Uterus (tissue), 4 donors: ENCODE results near the gene ATP2A2. TPM values are rescaled to one million over a fixed set of nuclear protein-coding genes. Genes with fewer than 3 reads are reported as not detected.
"Not testable (repeated sequence)": the region's sequence is repeated elsewhere in the genome, so short reads cannot be mapped to it uniquely, and the experiment has no call there.

ENCODE experiments used
- DNase-seq, 2 donors: peaks; one replicate each; pipeline ENCODE4 v3.0.0-alpha.2; 2019 to 2020
- H3K27ac ChIP-seq, 2 donors: fragments of 200-600 bp; sonication (generic); 1 replicate in 1 of 2; 2 replicates in 1 of 2; pipeline ENCODE4 v1.5.1; 2016 to 2018
- H3K27me3 ChIP-seq, 2 donors: fragments of 200-600 bp; sonication (generic); one replicate each; pipeline ENCODE4 v1.5.1; 2018 to 2019; ENCODE audit warnings: control low read depth in 1 of 2
- H3K36me3 ChIP-seq, 2 donors: fragments of 200-600 bp; sonication (generic); one replicate each; pipeline ENCODE4 v1.5.1; 2019; ENCODE audit warnings: control low read depth in 1 of 2
- H3K4me1 ChIP-seq, 2 donors: fragments of 200-600 bp; sonication (generic); one replicate each; pipeline ENCODE4 v1.5.1; 2018 to 2019; ENCODE audit warnings: control low read depth in 1 of 2
- H3K4me3 ChIP-seq, 2 donors: fragments of 200-600 bp; sonication (generic); 1 replicate in 1 of 2; 2 replicates in 1 of 2; pipeline ENCODE4 v1.5.1; 2018 to 2019; ENCODE audit warnings: mild to moderate bottlenecking in 1 of 2
- H3K9me3 ChIP-seq, 2 donors: fragments of 200-600 bp; sonication (generic); one replicate each; pipeline ENCODE4 v1.5.1; 2019; ENCODE audit warnings: control low read depth in 1 of 2
- POLR2A ChIP-seq, 2 donors: fragments of 450-650 bp; IDR thresholded peaks; one replicate each; pipeline ENCODE4 v1.6.1; 2016; ENCODE audit warnings: antibody characterized with exemption in 2 of 2, mild to moderate bottlenecking in 1 of 2, moderate library complexity in 1 of 2
- intact Hi-C: fragments of 100-400 bp; cut with DNase I; formaldehyde crosslinking; loops from one replicate; pipeline ENCODE4 v1.15.1; 2023; ENCODE audit warnings: low total_unique reads
- total RNA-seq, 4 donors: library from RNA; depleted of rRNA in 3 of 4; stranded (reverse); fragments of >200 nt in 3 of 4; gene quantifications; one replicate each; pipeline versions ENCODE4 v1.1.0 to v1.2.4, GENCODE V29; 2014 to 2023
- TF ChIP-seq, protein P1 (sequence below), 4 experiments: fragments of 200-600 bp in 2 of 4; fragments of 450-650 bp in 2 of 4; sonication (generic) in 2 of 4; IDR thresholded peaks; one replicate each; pipeline ENCODE4 v1.5.1; 2016 to 2019; ENCODE audit warnings: antibody characterized with exemption in 4 of 4, mild to moderate bottlenecking in 2 of 4, moderate library complexity in 1 of 4
- donor health status: DM: yes; HTN: yes; CAD: no.

Gene ATP2A2
- total RNA-seq, 4 donors from 2014 or later, result 61.5 to 173 (median 97.9) TPM

DNA sequence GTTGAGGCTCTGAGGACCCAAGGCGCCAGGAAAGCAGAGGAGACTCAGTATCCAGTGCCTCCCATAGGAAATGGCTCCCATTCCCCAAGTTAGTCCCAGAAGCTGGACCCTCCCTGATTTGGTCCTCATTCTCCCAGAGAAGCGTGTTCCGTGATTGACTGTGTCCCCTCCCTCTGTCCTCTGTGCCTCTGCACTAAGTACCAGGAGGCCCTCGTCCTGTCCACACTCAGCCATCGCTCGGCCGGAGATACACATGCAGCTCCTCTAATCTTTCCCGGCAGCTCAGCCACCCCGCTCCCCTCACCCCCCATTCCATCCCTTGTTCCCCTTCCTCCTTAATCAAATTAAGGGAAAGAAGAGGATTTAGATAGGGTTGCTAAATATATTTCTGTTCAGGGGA lies 28.3 kb upstream of the ATP2A2 start:
- DNase-seq, result no peak
- H3K27me3 ChIP-seq, result no peaks in the 10 kb centered on the region
- intact Hi-C loops, result no loop called here
- H3K4me1 ChIP-seq, result no peaks in the 10 kb centered on the region
- TF ChIP-seq, protein P1, sequence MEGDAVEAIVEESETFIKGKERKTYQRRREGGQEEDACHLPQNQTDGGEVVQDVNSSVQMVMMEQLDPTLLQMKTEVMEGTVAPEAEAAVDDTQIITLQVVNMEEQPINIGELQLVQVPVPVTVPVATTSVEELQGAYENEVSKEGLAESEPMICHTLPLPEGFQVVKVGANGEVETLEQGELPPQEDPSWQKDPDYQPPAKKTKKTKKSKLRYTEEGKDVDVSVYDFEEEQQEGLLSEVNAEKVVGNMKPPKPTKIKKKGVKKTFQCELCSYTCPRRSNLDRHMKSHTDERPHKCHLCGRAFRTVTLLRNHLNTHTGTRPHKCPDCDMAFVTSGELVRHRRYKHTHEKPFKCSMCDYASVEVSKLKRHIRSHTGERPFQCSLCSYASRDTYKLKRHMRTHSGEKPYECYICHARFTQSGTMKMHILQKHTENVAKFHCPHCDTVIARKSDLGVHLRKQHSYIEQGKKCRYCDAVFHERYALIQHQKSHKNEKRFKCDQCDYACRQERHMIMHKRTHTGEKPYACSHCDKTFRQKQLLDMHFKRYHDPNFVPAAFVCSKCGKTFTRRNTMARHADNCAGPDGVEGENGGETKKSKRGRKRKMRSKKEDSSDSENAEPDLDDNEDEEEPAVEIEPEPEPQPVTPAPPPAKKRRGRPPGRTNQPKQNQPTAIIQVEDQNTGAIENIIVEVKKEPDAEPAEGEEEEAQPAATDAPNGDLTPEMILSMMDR (IDR thresholded peaks at IDR 0.05), result no peak
- no peak for TF ChIP-seq POLR2A (IDR thresholded peaks at IDR 0.05)
- no peaks in the 10 kb centered on the region for H3K36me3 ChIP-seq
- peak overlapping the region; percentile 46 to 48 for H3K27ac ChIP-seq
- H3K4me3 ChIP-seq, result no peak overlapping the region
- no peaks in the 10 kb centered on the region for H3K9me3 ChIP-seq

DNA sequence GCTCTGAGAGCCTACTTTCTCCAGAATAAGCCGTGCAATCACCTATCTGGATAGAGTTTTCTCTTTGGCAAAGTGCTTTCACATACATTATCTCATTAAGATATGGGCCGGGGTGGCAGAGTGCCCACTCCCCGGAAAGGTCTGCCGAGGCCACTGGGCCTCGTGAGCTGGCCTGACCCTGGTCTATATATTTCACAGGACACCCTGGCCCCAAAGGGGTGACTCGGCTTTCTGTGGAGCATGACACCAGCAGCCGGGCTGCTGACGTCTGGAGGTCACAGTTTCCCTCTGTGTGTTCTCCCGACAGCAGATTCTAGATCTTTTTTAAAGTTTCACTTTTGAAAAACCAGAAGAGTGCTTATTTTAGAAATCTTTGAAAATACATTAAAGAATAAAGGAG lies 27.9 kb upstream of the ATP2A2 start:
- H3K4me1 ChIP-seq, result no peaks in the 10 kb centered on the region
- TF ChIP-seq, protein P1 (IDR thresholded peaks at IDR 0.05), result no peak
- TF ChIP-seq POLR2A (IDR thresholded peaks at IDR 0.05), result no peak
- no peaks in the 10 kb centered on the region for H3K27me3 ChIP-seq
- peak overlapping the region; percentile 46 to 48 for H3K27ac ChIP-seq
- no peak overlapping the region for H3K4me3 ChIP-seq
- peak in 1 of 2 donors; percentile 37 for DNase-seq
- intact Hi-C loops, result no loop called here
- H3K9me3 ChIP-seq, result no peaks in the 10 kb centered on the region
- H3K36me3 ChIP-seq, result no peaks in the 10 kb centered on the region

DNA sequence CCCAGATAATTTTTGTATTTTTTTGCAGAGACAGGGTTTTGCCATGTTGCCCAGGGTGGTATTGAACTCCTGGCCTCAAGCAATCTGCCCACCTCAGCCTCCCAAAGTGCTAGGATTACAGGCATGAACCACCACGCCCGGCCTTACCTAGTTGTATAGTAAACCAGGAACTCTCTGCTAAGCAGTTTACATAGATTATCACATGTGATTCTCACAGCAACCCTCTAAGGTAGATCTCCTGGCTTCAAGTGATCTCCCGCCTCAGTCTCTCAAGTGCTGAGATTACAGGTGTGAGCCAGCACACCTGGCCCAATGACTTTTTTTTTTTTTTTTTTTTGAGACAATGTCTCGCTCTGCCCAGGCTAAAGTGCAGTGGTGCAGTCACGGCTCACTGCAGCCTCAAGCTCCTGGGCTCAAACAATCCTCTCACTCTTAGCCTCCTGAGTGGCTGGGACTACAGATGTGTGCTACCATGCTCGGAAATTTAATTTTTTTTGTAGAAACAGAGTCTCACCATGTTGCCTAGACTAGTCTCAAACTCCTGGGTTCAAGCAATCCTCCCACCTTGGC lies 26.0 kb upstream of the ATP2A2 start:
- Histone ChIP-seq H3K9me3 (no peaks in the 10 kb centered on the region), H3K4me1 (no peaks in the 10 kb centered on the region), H3K36me3 (no peaks in the 10 kb centered on the region), H3K27me3 (no peaks in the 10 kb centered on the region), H3K4me3 (no peak overlapping the region), H3K27ac (no peak overlapping the region)
- DNase-seq, result no peak
- TF ChIP-seq, protein P1 (IDR thresholded peaks at IDR 0.05), result no peak
- no peak for TF ChIP-seq POLR2A (IDR thresholded peaks at IDR 0.05)
- intact Hi-C loops, result no loop called here

DNA sequence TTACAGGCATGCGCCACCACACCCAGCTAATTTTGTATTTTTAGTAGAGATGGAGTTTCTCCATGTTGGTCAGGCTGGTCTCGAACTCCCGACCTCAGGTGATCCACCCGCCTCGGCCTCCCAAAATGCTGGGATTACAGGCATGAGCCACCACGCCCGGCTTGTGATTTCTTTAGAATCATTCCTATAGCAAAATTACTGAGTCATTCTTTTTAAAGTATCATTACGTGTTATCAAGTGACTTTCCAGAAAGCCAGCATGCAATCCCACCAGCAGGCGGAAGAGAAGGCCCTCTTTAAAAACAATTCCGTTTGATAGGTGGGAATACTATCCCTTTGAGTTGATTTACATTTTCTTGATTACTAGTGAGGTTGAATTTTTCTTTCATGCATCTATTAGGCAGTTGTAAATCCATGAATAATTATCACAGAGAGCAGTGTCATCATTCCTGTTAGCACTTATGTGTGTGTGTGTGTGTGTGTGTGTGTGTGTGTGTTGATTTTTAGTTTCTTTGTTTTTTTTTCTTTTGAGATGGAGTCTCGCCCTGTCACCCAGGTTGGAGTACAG lies 25.1 kb upstream of the ATP2A2 start:
- intact Hi-C loops, H3K4me3 ChIP-seq, DNase-seq, H3K27me3 ChIP-seq, H3K27ac ChIP-seq, H3K9me3 ChIP-seq, H3K36me3 ChIP-seq, H3K4me1 ChIP-seq: not testable (repeated sequence)

DNA sequence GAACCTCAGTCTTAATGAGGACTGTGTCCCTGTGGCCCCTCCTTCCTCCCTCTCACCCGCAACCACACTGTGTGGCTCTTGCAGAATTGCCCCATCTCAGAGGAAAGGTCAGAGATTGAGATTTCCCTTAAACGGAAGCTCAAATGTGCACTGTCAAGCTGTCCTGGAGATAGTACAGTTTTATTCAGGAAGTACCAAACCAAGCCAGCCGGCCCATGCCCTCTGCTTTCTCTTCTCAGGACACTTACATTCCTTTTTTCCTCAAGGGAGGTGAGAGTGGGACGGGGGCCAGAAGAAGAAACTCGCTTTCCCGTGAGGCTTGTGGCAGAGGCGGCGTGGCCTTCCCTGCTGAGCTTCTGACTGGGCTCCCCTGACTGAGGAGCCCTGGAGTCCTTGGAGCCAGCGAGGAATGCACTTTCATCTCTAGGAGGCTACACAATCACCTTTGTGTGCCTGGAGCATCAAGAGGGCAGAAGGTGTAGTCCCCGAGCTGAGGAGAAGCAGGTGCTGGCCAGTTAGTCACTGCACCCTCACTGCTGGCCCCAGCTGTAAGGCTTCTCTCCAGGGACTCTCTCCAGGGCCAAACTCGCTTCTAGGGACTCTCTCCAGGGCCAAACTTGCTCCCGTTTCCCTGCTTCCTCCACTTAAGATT lies 24.1 kb upstream of the ATP2A2 start:
- H3K9me3 ChIP-seq, result no peaks in the 10 kb centered on the region
- intact Hi-C loops, result no loop called here
- TF ChIP-seq POLR2A (IDR thresholded peaks at IDR 0.05), result no peak
- TF ChIP-seq, protein P1 (IDR thresholded peaks at IDR 0.05), result no peak
- H3K4me1 ChIP-seq, result no peaks in the 10 kb centered on the region
- H3K4me3 ChIP-seq, result no peak overlapping the region
- peak in 1 of 2 donors; percentile 39 for DNase-seq
- H3K36me3 ChIP-seq, result no peaks in the 10 kb centered on the region
- no peaks in the 10 kb centered on the region for H3K27me3 ChIP-seq
- peak overlapping the region; percentile 37 for H3K27ac ChIP-seq
